Prostate gland (tissue), 2 donors: ENCODE data around the gene DENND1B. TPM values are rescaled to one million over a fixed set of nuclear protein-coding genes. Genes with fewer than 3 reads are reported as not detected.

ENCODE experiments used
- DNase-seq: peaks from one replicate; pipeline ENCODE4 v3.0.0-alpha.2; 2019; ENCODE audit warnings: low spot score
- H3K27ac ChIP-seq, 2 donors: fragments of 200-600 bp; sonication (generic); 2 replicates each; pipeline ENCODE4 v1.5.1; 2017 to 2019
- H3K27me3 ChIP-seq: fragments of 200-600 bp; sonication (generic); replicated peaks from 2 replicates; pipeline ENCODE4 v1.5.1; 2019; ENCODE audit not compliant: insufficient read depth
- H3K36me3 ChIP-seq, 2 donors: fragments of 200-600 bp; sonication (generic); 1 replicate in 1 of 2; 2 replicates in 1 of 2; pipeline versions ENCODE4 v1.5.1 to v1.8.1; 2017 to 2019
- H3K4me1 ChIP-seq: fragments of 200-600 bp; sonication (generic); replicated peaks from 2 replicates; pipeline ENCODE4 v1.5.1; 2019
- H3K4me3 ChIP-seq, 2 donors: fragments of 200-600 bp; sonication (generic); 2 replicates each; pipeline ENCODE4 v1.5.1; 2017 to 2019
- H3K9me3 ChIP-seq: fragments of 200-600 bp; sonication (generic); 2 replicates; pipeline ENCODE4 v1.5.1; 2017
- CTCF ChIP-seq, 4 experiments: fragments of 200-600 bp in 2 of 4; fragments of 450-650 bp in 2 of 4; sonication (generic) in 2 of 4; IDR thresholded peaks; 1 replicate in 3 of 4; 2 replicates in 1 of 4; pipeline ENCODE4 v1.5.1; 2016 to 2019; ENCODE audit warnings: antibody characterized with exemption in 4 of 4, mild to moderate bottlenecking in 2 of 4, moderate library complexity in 2 of 4
- POLR2A ChIP-seq: fragments of 450-650 bp; IDR thresholded peaks from one replicate; pipeline ENCODE4 v1.6.1; 2016; ENCODE audit warnings: antibody characterized with exemption, mild to moderate bottlenecking
- POLR2AphosphoS5 ChIP-seq: sonication (generic); formaldehyde crosslinking; IDR thresholded peaks from one replicate; pipeline ENCODE4 v1.6.1; 2017; ENCODE audit warnings: antibody characterized with exemption
- WGBS: methylation state at CpG from one replicate; pipeline ENCODE4 v1.1.5; 2018; 5-methylcytosine and 5-hydroxymethylcytosine counted together
- intact Hi-C: fragments of 100-400 bp; cut with DNase I; formaldehyde crosslinking; loops from one replicate; pipeline ENCODE4 v1.14.2; 2022
- total RNA-seq, 2 donors: library from RNA; depleted of rRNA; stranded (reverse); fragments of >200 nt; gene quantifications; one replicate each; pipeline ENCODE4 v1.1.0, GENCODE V29; 2016

DENND1B gene
- total RNA-seq, 2 donors from 2014 or later: 13.5 to 14.1 TPM

- Histone ChIP-seq H3K27ac (no peak overlapping the region), H3K4me3 (no peak overlapping the region), H3K9me3 (no peaks in the 10 kb centered on the region), H3K27me3 (no peaks in the 10 kb centered on the region), H3K36me3 (no peaks in the 10 kb centered on the region), H3K4me1 (no peaks in the 10 kb centered on the region)
- intact Hi-C loops: no loop called here
- DNase-seq: no peak
- TF ChIP-seq POLR2A: no peak
- no peak for TF ChIP-seq CTCF (IDR thresholded peaks at IDR 0.05)
- no peak for TF ChIP-seq POLR2AphosphoS5
- 70% methylated on average over 1 of the region's 1 CpG for WGBS
Measured at GRCh38 chr1:197559244-197559643, 216.0 kb downstream of the DENND1B start.

GRCh38 chr1:197557302-197557701 is 218.0 kb downstream of the DENND1B start:
- 74% methylated on average over 1 of the region's 1 CpG for WGBS

GRCh38 chr1:197553281-197553680 is 222.0 kb downstream of the DENND1B start:
- H3K4me1 ChIP-seq: no peaks in the 10 kb centered on the region
- H3K27ac ChIP-seq: no peak overlapping the region
- TF ChIP-seq POLR2AphosphoS5: no peak
- TF ChIP-seq CTCF (IDR thresholded peaks at IDR 0.05): no peak
- no peak for TF ChIP-seq POLR2A
- H3K36me3 ChIP-seq: no peaks in the 10 kb centered on the region
- intact Hi-C loops: no loop called here
- no peaks in the 10 kb centered on the region for H3K27me3 ChIP-seq
- no peaks in the 10 kb centered on the region for H3K9me3 ChIP-seq
- H3K4me3 ChIP-seq: no peak overlapping the region
- no peak for DNase-seq
- WGBS: 0% methylated on average over 1 of the region's 1 CpG

More at GRCh38 chr1:197557302-197557701, 218.0 kb downstream of the DENND1B start:
- no peaks in the 10 kb centered on the region for H3K9me3 ChIP-seq
- H3K27ac ChIP-seq: no peak overlapping the region
- TF ChIP-seq POLR2A: no peak
- TF ChIP-seq POLR2AphosphoS5: no peak
- no peak for TF ChIP-seq CTCF (IDR thresholded peaks at IDR 0.05)
- intact Hi-C loops: no loop called here
- no peaks in the 10 kb centered on the region for H3K36me3 ChIP-seq
- H3K4me1 ChIP-seq: no peaks in the 10 kb centered on the region
- no peak for DNase-seq
- no peaks in the 10 kb centered on the region for H3K27me3 ChIP-seq
- no peak overlapping the region for H3K4me3 ChIP-seq

GRCh38 chr1:197546989-197547388 is 228.3 kb downstream of the DENND1B start:
- Histone ChIP-seq H3K9me3 (no peaks in the 10 kb centered on the region), H3K36me3 (no peaks in the 10 kb centered on the region), H3K4me1 (no peaks in the 10 kb centered on the region), H3K4me3 (no peak overlapping the region), H3K27ac (no peak overlapping the region), H3K27me3 (no peaks in the 10 kb centered on the region)
- no peak for DNase-seq
- intact Hi-C loops: no loop called here
- no peak for TF ChIP-seq CTCF (IDR thresholded peaks at IDR 0.05)
- TF ChIP-seq POLR2A: no peak
- TF ChIP-seq POLR2AphosphoS5: no peak
- WGBS: 86% methylated on average over 1 of the region's 1 CpG

GRCh38 chr1:197544553-197544952 is 230.7 kb downstream of the DENND1B start:
- Histone ChIP-seq H3K36me3 (no peaks in the 10 kb centered on the region), H3K4me3 (no peak overlapping the region), H3K27ac (no peak overlapping the region), H3K27me3 (no peaks in the 10 kb centered on the region), H3K9me3 (no peaks in the 10 kb centered on the region), H3K4me1 (no peaks in the 10 kb centered on the region)
- intact Hi-C loops: no loop called here
- DNase-seq: no peak
- 91% methylated on average over 2 of the region's 2 CpGs for whole genome bisulfite sequencing
- TF ChIP-seq POLR2AphosphoS5: no peak
- no peak for TF ChIP-seq POLR2A
- TF ChIP-seq CTCF (IDR thresholded peaks at IDR 0.05): no peak
